ENCODE data around the gene CDH10.
A peak's percentile ranks its signal among the peaks of the same experiment; 100 is the strongest.

CDH10 gene

DNA sequence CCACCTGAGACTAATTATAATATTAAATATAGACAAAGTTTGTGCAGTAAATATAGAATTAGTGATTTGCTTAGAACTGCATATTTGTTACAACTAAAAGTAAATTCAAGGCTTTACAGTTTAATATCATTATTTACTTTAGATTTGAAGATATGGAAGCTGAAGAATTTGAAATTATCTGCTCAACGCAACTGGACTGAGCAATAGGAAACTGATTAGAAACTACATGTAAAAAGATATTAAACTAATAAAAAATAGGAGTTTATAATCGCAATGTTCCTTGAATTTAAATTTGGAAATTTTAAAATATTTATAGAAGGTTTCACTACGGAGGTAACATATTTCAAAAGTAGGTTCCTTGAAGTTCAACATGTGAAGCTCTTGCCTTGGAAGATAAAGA is 55.2 kb downstream of the CDH10 start:
- in situ Hi-C loops (cut with HindIII; ENCODE audit: low pct_unique_long_range_greater_than_20kb, low sequenced_read_pairs), result no loop called here
- TF ChIP-seq JUND (IDR thresholded peaks at IDR 0.05; ENCODE audit: low read depth), result no peak
- DNase-seq (ENCODE audit: low read depth in 1 of 2, low spot score in 1 of 2), result no peak

GRCh38 chr5:24585751-24586150 is 59.0 kb downstream of the CDH10 start:
- TF ChIP-seq JUND (IDR thresholded peaks at IDR 0.05; ENCODE audit: low read depth), result no peak
- in situ Hi-C loops (cut with HindIII; ENCODE audit: low pct_unique_long_range_greater_than_20kb, low sequenced_read_pairs), result no loop called here
- DNase-seq (ENCODE audit: low read depth in 1 of 2, low spot score in 1 of 2), result no peak

DNA sequence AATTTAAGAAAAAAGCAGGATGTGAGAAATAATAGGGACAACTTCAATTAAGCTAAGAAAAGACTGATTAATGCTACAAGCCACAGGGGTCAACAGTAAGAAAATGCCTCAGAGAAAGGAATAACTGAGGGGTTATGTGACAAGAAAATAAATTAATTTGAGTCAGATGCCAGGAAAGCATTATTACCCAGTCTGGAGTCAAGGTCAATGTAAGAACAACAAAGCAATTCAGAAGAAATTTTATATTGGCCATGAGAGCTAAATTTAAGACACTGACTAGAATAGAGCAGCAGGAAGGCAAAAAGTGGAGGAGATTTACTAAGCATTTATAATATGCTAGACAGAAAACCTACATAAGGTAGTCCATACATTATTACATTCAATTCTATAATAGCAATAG is 73.5 kb downstream of the CDH10 start:
- TF ChIP-seq JUND (IDR thresholded peaks at IDR 0.05; ENCODE audit: low read depth), result no peak
- no peak for DNase-seq (ENCODE audit: low read depth in 1 of 2, low spot score in 1 of 2)
- in situ Hi-C loops (cut with HindIII; ENCODE audit: low pct_unique_long_range_greater_than_20kb, low sequenced_read_pairs), result no loop called here

GRCh38 chr5:24566933-24567332 is 77.8 kb downstream of the CDH10 start:
- TF ChIP-seq JUND (IDR thresholded peaks at IDR 0.05; ENCODE audit: low read depth), result no peak
- in situ Hi-C loops (cut with HindIII; ENCODE audit: low pct_unique_long_range_greater_than_20kb, low sequenced_read_pairs), result no loop called here
- no peak for DNase-seq (ENCODE audit: low read depth in 1 of 2, low spot score in 1 of 2)

DNA sequence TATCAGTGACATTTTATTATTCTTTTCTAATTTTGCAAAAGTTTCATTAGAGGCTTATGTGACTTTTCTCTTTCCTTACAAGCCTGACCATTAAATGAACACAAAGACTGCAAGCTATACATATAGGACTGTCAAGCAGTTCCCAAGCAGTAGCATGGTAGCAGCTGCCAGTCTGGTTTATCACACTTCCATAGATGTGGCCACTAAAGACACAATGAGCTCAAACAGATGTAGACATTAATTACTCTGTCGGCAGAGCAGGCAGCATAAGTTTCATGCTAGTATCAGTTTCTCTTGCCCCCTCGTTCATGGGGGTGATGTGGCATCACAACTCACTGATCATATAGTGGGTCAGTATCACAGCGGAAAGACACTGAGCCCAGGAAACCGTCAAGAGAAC is 89.5 kb downstream of the CDH10 start:
- no peak for TF ChIP-seq JUND (IDR thresholded peaks at IDR 0.05; ENCODE audit: low read depth)
- in situ Hi-C loops (cut with HindIII; ENCODE audit: low pct_unique_long_range_greater_than_20kb, low sequenced_read_pairs), result no loop called here
- no peak for DNase-seq (ENCODE audit: low read depth in 1 of 2, low spot score in 1 of 2)

DNA sequence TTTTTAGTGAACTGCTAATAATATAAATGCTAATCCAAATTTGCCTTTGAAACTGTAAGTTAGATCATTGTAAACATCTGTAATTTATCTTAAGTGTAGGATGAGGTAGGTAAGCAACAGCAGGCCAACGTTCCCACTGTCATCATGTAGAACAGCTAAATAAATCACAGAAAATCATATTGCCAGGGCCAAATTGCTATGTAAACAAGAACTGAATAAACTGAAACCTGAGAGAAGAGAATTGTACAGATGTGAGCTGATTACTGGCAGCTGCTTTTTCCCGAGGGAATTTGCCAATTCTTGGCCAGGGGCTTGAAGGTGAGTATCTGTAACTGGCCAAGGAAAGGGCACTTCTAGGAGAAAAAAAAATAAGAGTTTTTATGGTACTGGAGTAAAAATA is 97.6 kb downstream of the CDH10 start:
- TF ChIP-seq JUND (IDR thresholded peaks at IDR 0.05; ENCODE audit: low read depth), result no peak
- DNase-seq (ENCODE audit: low read depth in 1 of 2, low spot score in 1 of 2), result peak in 1 of 2 experiments; percentile 44
- in situ Hi-C loops (cut with HindIII; ENCODE audit: low pct_unique_long_range_greater_than_20kb, low sequenced_read_pairs), result no loop called here

DNA sequence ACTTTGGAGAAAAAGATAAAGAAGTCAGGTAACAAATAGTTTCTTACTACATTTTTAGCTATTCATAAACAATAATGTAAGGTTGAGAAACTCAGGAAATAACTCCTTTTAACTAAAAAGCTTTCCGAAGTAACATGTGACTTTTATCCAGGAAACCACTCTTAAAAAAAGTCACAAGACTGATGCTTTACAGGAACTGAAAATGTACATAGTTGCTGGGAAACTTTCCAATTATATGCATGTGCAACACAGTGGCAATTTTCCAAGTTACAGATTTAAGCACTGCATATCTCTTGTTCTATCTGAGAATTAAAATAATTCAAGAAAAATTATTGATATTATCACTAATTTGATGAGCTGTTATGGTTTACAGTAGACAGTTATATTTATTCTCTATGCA is 105.2 kb downstream of the CDH10 start:
- in situ Hi-C loops (cut with HindIII; ENCODE audit: low pct_unique_long_range_greater_than_20kb, low sequenced_read_pairs), result no loop called here
- DNase-seq (ENCODE audit: low read depth in 1 of 2, low spot score in 1 of 2), result no peak
- no peak for TF ChIP-seq JUND (IDR thresholded peaks at IDR 0.05; ENCODE audit: low read depth)

DNA sequence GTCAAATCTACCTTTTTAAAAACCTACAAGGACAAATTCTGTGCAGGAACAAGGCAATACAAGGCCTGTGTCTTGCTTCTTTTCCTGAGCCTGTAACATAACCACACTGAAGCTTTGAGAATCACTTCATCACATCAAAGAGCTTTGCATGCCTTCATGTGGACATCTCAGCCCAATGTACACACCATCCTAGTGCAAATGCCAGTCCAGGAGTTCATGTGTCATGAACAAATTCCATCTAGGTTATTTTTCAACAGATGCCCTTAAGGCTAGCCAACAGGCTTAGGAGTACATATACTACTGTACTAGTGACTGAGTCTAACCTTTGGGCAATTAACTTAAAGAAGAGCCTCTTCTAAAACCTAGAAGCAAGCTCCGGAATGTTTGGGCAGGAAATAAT is 106.4 kb downstream of the CDH10 start:
- in situ Hi-C loops (cut with HindIII; ENCODE audit: low pct_unique_long_range_greater_than_20kb, low sequenced_read_pairs), result no loop called here
- no peak for TF ChIP-seq JUND (IDR thresholded peaks at IDR 0.05; ENCODE audit: low read depth)
- DNase-seq (ENCODE audit: low read depth in 1 of 2, low spot score in 1 of 2), result peak in 1 of 2 experiments; percentile 13

GRCh38 chr5:24535646-24536045 is 109.1 kb downstream of the CDH10 start:
- no peak for TF ChIP-seq JUND (IDR thresholded peaks at IDR 0.05; ENCODE audit: low read depth)
- DNase-seq (ENCODE audit: low read depth in 1 of 2, low spot score in 1 of 2), result peak in 1 of 2 experiments; percentile 46
- in situ Hi-C loops (cut with HindIII; ENCODE audit: low pct_unique_long_range_greater_than_20kb, low sequenced_read_pairs), result no loop called here

DNA sequence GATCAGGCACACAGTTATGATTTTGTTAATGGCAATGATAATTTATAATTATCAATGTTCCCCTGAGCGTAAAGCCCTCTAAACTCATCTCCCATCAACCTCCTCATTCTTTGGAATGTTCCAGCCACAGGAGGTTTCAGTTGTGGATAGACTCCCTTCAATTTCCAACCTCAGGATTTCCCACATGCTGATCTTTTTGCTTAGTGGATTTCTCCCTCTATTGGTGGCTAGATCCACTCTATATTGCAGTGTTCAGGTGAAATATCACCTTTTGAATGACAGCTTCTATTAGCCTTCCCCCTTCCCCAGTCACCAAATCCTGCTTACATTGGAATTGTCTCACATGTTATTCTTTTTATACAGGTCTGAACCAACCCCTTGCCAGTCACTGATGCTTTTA is 113.9 kb downstream of the CDH10 start:
- in situ Hi-C loops (cut with HindIII; ENCODE audit: low pct_unique_long_range_greater_than_20kb, low sequenced_read_pairs), result no loop called here
- TF ChIP-seq JUND (IDR thresholded peaks at IDR 0.05; ENCODE audit: low read depth), result no peak
- DNase-seq (ENCODE audit: low read depth in 1 of 2, low spot score in 1 of 2), result peak in 1 of 2 experiments; percentile 33

DNA sequence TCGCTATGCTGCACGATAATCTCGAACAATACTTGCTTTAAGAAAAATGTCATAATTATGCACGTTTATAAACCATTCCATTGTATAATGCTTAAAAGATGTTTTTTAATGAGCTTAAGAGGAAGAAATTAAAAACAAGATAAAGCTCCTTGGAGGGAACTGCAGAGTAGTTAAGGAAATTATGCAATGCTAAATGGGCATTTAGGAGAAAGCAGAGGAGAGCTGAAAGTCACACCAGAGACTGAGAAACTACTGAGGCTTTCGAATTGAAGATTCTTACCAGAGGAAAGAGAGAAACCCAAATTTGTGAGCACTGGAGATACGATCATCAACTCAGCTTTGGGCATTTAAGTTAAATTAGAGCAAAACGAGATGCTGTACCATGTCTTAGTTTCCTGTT is 119.4 kb downstream of the CDH10 start:
- DNase-seq (ENCODE audit: low read depth in 1 of 2, low spot score in 1 of 2), result no peak
- in situ Hi-C loops (cut with HindIII; ENCODE audit: low pct_unique_long_range_greater_than_20kb, low sequenced_read_pairs), result no loop called here
- no peak for TF ChIP-seq JUND (IDR thresholded peaks at IDR 0.05; ENCODE audit: low read depth)

- in situ Hi-C loops (cut with HindIII; ENCODE audit: low pct_unique_long_range_greater_than_20kb, low sequenced_read_pairs), result no loop called here
- TF ChIP-seq JUND (IDR thresholded peaks at IDR 0.05; ENCODE audit: low read depth), result no peak
- no peak for DNase-seq (ENCODE audit: low read depth in 1 of 2, low spot score in 1 of 2)
Observed at GRCh38 chr5:24512423-24512822, 132.4 kb downstream of the CDH10 start.

GRCh38 chr5:24510523-24510988 is 134.2 kb downstream of the CDH10 start:
- no peak for TF ChIP-seq JUND (IDR thresholded peaks at IDR 0.05; ENCODE audit: low read depth)
- in situ Hi-C loops (cut with HindIII; ENCODE audit: low pct_unique_long_range_greater_than_20kb, low sequenced_read_pairs), result no loop called here
- DNase-seq (ENCODE audit: low read depth in 1 of 2, low spot score in 1 of 2), result no peak

DNA sequence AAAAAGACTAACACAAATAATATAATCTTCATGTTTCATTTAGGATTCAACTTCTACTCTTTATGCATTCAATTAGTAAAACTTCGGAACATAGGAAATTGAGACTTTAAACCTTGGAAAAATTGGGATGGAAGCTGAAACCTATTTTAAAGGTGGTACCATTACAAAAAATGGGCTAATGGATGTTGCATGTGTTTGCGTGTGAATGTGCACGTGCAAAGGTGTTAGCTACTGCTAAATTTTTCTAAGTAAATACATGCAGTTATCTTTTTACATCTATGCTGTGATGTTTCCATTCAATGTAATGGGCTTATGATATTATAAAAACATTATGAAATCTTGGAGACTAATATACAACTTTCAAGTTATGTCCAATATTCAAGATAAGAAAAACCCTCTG is 134.8 kb downstream of the CDH10 start:
- in situ Hi-C loops (cut with HindIII; ENCODE audit: low pct_unique_long_range_greater_than_20kb, low sequenced_read_pairs), result no loop called here
- no peak for TF ChIP-seq JUND (IDR thresholded peaks at IDR 0.05; ENCODE audit: low read depth)
- DNase-seq (ENCODE audit: low read depth in 1 of 2, low spot score in 1 of 2), result no peak

Measured in T47D (cell line).